DMS153 (cell line): Measurements from ENCODE around the gene OR51L1.
"Not testable (repeated sequence)": the region's sequence is repeated elsewhere in the genome, so short reads cannot be mapped to it uniquely, and the experiment has no call there.

ENCODE experiments used
- DNase-seq: peaks from one replicate; lab custom pipeline; 2025; lab: John Stamatoyannopoulos, UW

The OR51L1 gene

GRCh38 chr11:4994551-4994950, at the start of gene OR51L1:
TSS of gene OR51L1 (plus strand) at chr11:4994851. CDS start at chr11:4998983, 4,132 bp downstream.
- DNase-seq: no peak

- no peak for DNase-seq
These were observed 47.1 kb upstream of the OR51L1 start, which contains the start of gene OR51A4 for GRCh38 chr11:4947505-4947904. TSS of gene OR51A4 (minus strand) at chr11:4947605. CDS start at chr11:4947100, 505 bp downstream.

GRCh38 chr11:4955613-4956012, 39.0 kb upstream of the OR51L1 start, which contains the start of gene OR51A2:
TSS of gene OR51A2 (minus strand) at chr11:4955713. CDS start at chr11:4955713, 0 bp downstream.
- DNase-seq: not testable (repeated sequence)

GRCh38 chr11:4957396-4957795, 37.3 kb upstream of the OR51L1 start:
- DNase-seq: no peak

GRCh38 chr11:4960877-4961276, 33.8 kb upstream of the OR51L1 start:
- no peak for DNase-seq

- no peak for DNase-seq
These were observed 31.8 kb upstream of the OR51L1 start for GRCh38 chr11:4962816-4963215.

- DNase-seq: no peak
These were observed 19.2 kb upstream of the OR51L1 start for GRCh38 chr11:4975436-4975835.

- no peak for DNase-seq
These were observed 15.6 kb upstream of the OR51L1 start for GRCh38 chr11:4979036-4979435.

GRCh38 chr11:4982678-4983077, 12.0 kb upstream of the OR51L1 start:
- DNase-seq: no peak

GRCh38 chr11:4983841-4984240, 10.8 kb upstream of the OR51L1 start:
- no peak for DNase-seq

GRCh38 chr11:4991060-4991459, 3.6 kb upstream of the OR51L1 start:
- no peak for DNase-seq

GRCh38 chr11:5004424-5005274, 10.0 kb downstream of the OR51L1 start:
- DNase-seq: peak; percentile 56

- no peak for DNase-seq
These were observed 12.9 kb downstream of the OR51L1 start for GRCh38 chr11:5007561-5007960.

GRCh38 chr11:5011254-5011653, 16.6 kb downstream of the OR51L1 start:
- DNase-seq: no peak

GRCh38 chr11:5013012-5013411, 18.4 kb downstream of the OR51L1 start:
- no peak for DNase-seq

- no peak for DNase-seq
These were observed 27.3 kb downstream of the OR51L1 start for GRCh38 chr11:5021996-5022395.

GRCh38 chr11:5036669-5037068, 42.0 kb downstream of the OR51L1 start:
- DNase-seq: no peak

- DNase-seq: no peak
These were observed 43.3 kb downstream of the OR51L1 start for GRCh38 chr11:5037926-5038325.

GRCh38 chr11:5038341-5038740, 43.7 kb downstream of the OR51L1 start:
- DNase-seq: no peak

GRCh38 chr11:5040876-5041275, 46.2 kb downstream of the OR51L1 start:
- no peak for DNase-seq

GRCh38 chr11:5042091-5042490, 47.4 kb downstream of the OR51L1 start:
- no peak for DNase-seq

GRCh38 chr11:5043380-5043779, 48.7 kb downstream of the OR51L1 start:
- no peak for DNase-seq

- DNase-seq: no peak
These were observed 51.6 kb downstream of the OR51L1 start, which contains the start of gene OR52J3 for GRCh38 chr11:5046226-5046625. TSS of gene OR52J3 (plus strand) at chr11:5046526. CDS start at chr11:5046526, 0 bp downstream.
